Inflammatory macrophage treated with lipopolysaccharide for 1 hour (primary cell): ENCODE results near the gene PRDM2.
"Not testable (repeated sequence)": the region's sequence is repeated elsewhere in the genome, so short reads cannot be mapped to it uniquely, and the experiment has no call there.

Source experiments
- DNase-seq, 2 donors: peaks; one replicate each; pipeline ENCODE4 v3.0.0-alpha.2; 2020 to 2022

Gene PRDM2

DNA sequence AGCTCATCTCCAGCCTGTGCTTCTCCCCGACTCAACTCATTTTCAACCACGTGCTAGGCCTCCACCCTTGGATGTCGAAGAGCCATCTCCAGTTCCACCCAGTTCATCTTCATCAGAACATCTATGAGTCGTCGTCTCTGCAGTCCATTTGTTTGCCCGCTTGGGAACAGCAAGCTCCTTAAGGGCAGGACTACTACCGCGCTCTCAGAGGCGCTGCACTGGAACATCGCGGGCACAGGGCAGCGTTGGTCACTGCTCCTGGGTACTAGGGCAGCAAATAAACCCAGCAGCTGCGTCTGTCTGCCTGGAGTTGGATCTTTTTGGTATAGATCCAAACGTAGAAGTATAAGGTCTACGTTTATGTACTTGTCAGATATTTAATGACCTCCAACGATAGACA, 478 bp upstream of the PRDM2 start:
- no peak for DNase-seq

- DNase-seq: peak; percentile 18 to 35
Measured at GRCh38 chr1:13700521-13701270, 708 bp downstream of the PRDM2 start.

GRCh38 chr1:13701271-13701640, 1.3 kb downstream of the PRDM2 start:
- no peak for DNase-seq

- DNase-seq: peak in 1 of 2 donors; percentile 16
Measured at GRCh38 chr1:13702425-13703127, 2.6 kb downstream of the PRDM2 start.

- no peak for DNase-seq
Measured at GRCh38 chr1:13703128-13703513, 3.1 kb downstream of the PRDM2 start.

DNA sequence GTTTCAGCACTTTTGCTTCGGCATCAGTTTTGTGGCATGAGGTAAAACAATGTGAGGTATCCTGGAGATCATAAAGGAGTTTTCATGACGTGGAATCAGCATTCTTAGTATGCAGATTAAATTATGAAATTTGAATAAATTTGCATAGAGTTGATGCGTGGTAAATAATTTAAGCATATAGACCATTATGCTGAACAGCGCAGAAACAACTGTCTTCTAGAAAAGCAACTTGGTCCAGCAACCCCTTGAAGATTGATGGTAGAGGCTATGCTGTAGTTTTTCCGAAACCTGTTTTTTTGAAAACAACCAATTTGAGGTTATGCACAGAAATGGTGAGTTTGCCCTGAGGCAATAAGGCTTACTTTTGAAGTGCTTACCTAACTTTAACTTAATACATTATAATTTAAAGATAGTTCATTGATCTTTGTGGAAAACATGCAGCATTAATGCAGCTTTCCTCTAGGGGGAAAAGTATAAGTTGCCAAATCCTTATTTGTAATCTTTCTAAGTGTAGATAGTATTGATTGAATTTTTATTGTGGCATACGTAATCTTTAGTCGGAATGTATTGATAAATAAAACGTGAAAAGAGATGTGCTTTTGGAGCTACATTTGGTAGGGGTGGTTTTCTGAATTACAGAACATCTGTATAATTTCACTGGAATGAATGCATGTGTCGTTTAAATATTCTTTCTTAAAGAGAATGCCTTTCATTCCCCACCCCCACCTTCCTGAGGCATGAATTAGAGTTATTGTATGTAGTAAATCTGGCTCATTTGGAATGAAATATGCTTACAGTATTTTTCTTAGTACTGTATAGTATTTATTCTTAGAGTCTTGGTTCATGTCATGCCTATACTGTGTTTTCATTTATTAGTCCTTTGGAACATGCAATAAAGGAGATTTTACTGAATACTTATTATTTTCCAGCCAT, 3.8 kb downstream of the PRDM2 start:
- DNase-seq: no peak

- DNase-seq: no peak
Measured at GRCh38 chr1:13706046-13706445, 6.1 kb downstream of the PRDM2 start.

DNA sequence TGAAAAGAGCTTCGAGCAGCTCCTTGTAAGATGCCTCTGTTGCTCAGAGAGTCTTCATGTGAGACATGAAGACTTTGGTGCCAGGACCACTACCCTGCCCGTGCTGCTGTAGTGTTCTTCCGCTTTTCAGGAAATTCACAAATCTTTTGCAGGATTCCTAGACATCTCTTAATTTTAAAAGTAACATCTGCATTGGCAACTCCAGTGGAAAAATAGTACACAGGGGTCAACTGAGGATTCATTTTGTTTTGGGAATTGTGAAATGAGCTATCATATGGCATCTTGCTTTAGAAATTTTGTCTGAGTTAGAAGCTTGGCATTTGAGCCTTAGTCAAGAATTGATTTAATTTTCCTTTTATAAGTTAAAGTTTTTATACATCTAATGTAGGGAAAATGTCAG, 7.2 kb downstream of the PRDM2 start:
- no peak for DNase-seq

DNA sequence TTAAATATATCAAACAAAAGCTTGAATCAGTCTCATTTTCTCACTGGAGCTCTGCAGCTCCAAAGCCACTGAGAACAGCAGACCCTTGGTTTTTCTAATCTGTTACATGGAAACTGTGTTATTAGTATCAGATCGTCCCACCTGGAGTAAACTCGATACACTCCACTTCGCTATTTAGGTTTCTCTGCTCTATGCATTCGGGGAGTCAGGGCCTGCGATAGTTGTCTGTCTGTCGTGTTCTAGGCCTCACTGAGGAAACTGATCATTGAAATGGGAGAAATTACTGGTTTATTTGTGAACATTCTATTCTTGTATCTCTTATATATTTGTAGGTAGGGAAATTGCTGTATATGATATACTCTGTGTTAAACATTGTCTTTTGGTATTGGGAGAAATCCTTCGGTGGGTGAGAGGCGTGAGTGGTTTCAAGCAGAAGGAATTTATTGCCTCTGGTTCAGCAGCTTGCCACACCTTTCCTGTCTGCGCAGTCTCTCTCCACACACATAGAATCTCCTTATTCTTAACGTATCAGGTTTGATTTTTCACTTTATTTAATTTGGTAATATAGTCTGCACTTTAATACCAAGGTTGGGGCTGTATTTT, 8.5 kb downstream of the PRDM2 start:
- no peak for DNase-seq

GRCh38 chr1:13710086-13710485, 10.1 kb downstream of the PRDM2 start:
- no peak for DNase-seq

- DNase-seq: no peak
Measured at GRCh38 chr1:13714851-13715250, 14.9 kb downstream of the PRDM2 start.

- not testable (repeated sequence) for DNase-seq
Measured at GRCh38 chr1:13715616-13716287, 15.8 kb downstream of the PRDM2 start.

GRCh38 chr1:13722808-13723360, 22.9 kb downstream of the PRDM2 start:
- no peak for DNase-seq

DNA sequence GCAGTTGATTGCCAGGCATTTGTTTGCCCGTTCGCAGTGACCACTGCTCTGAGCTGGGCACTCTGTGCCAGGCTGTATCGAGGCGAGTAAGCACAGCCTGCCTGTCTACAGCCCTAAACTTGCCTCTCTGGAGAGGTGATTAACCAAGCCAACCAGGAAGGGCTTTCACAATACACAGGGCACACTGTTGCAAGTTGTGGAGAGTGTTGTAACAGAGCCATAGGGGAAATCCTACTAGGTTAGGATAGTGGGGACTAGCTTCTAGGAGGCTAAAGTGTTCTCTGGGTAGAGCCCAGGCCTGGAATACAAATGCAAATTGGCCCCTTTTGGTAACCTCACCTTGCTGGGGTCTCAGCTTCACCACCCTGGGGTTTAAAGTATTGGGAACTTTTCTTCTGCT, 23.8 kb downstream of the PRDM2 start:
- peak; percentile 86 to 92 for DNase-seq

- DNase-seq: no peak
Measured at GRCh38 chr1:13725714-13726175, 25.8 kb downstream of the PRDM2 start.

GRCh38 chr1:13728091-13728715, 28.2 kb downstream of the PRDM2 start:
- no peak for DNase-seq

DNA sequence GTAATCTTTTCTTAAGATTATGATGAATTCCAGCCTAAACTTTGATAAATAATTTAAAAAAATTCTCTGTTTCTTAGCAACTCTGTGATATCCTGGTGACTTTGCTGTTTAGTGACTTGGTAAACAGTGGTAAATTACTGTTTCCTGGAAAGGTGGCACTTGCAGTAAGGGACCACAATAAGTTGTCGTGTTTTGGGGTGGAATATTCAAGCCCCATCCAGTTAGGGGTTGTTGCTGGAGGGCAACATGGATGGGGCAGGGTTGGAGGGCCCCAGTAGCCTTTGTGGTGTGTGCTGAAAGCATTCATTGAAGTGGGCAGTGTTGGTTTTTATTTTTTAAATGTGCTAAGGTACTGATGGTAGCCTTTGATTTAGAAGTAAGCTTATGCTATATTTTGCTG, 30.3 kb downstream of the PRDM2 start:
- no peak for DNase-seq

GRCh38 chr1:13730751-13731482, 30.9 kb downstream of the PRDM2 start:
- DNase-seq: peak in 1 of 2 donors; percentile 15

- no peak for DNase-seq
Measured at GRCh38 chr1:13731897-13732296, 31.9 kb downstream of the PRDM2 start.

- no peak for DNase-seq
Measured at GRCh38 chr1:13732971-13733667, 33.1 kb downstream of the PRDM2 start.
